MV-4-11 (cell line): Measurements from ENCODE around the gene APP.
A peak's percentile ranks its signal among the peaks of the same experiment; 100 is the strongest.
"Not testable (repeated sequence)": the region's sequence is repeated elsewhere in the genome, so short reads cannot be mapped to it uniquely, and the experiment has no call there.

Experiments
- DNase-seq: peaks from one replicate; lab custom pipeline; 2025; lab: John Stamatoyannopoulos, UW

Gene APP

GRCh38 chr21:26164311-26164710, 6.3 kb downstream of the APP start:
- no peak for DNase-seq

GRCh38 chr21:26162081-26162480, 8.5 kb downstream of the APP start:
- DNase-seq = no peak

- no peak for DNase-seq
Observed at GRCh38 chr21:26159869-26160268, 10.7 kb downstream of the APP start.

GRCh38 chr21:26157801-26158200, 12.8 kb downstream of the APP start:
- DNase-seq = no peak

GRCh38 chr21:26154753-26155152, 15.8 kb downstream of the APP start:
- no peak for DNase-seq

- DNase-seq = no peak
Observed at GRCh38 chr21:26153758-26154157, 16.8 kb downstream of the APP start.

- no peak for DNase-seq
Observed at GRCh38 chr21:26148840-26149354, 21.7 kb downstream of the APP start.

GRCh38 chr21:26148071-26148839, 22.3 kb downstream of the APP start:
- no peak for DNase-seq

GRCh38 chr21:26147535-26147934, 23.0 kb downstream of the APP start:
- no peak for DNase-seq

DNA sequence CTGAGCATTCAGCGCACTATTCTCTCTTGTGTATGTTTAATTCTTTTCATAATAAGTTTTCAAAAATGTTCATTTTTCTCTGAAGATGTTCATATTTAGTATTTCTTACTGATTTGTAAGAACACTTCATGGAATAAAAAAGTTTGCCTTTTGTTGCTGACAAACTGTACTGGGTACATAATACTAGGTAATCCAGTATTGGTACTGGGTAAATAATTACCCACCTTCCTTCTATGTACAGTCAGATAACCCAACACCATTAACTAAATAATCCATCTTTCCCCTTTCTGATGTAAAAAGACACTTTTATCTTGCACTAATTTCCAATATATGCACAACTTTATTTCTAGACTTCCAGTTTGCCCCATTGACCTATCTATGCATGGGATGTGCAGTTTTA, 23.9 kb downstream of the APP start:
- DNase-seq = no peak

- DNase-seq = no peak
Observed at GRCh38 chr21:26144031-26144430, 26.5 kb downstream of the APP start.

- DNase-seq = no peak
Observed at GRCh38 chr21:26142363-26142762, 28.2 kb downstream of the APP start.

GRCh38 chr21:26140926-26141325, 29.6 kb downstream of the APP start:
- no peak for DNase-seq

- DNase-seq = peak; percentile 74
Observed at GRCh38 chr21:26140164-26140579, 30.4 kb downstream of the APP start.

DNA sequence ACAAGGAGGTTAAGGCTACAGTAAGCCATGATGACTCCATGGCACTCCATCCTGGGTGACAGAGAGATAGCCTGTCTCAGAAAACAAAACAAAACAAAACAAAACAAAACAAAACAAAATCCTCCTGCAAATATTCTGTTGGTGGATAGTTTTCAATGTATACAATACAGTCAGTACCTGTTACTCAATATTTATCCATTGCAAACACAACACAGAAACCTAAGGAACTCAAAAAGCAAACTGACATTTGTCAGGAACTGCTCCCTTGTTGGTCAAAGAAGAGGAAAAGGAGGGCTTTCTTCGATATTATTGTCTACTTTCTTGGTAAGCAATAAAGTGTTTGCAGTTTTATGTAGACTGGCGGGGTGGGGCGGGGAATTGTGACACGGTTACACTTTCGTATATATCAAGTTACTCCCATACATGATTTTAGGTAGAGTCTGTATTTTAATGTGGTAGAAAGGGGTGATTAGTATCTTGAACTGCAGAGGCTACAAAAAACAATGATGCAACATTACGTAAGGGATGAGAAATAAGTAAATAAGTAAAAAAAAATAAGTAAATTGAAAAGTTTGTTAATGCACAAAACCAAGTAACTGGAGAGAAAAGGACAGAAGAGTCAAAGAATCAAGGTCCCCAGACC, 31.8 kb downstream of the APP start:
- no peak for DNase-seq

GRCh38 chr21:26137379-26138060, 33.0 kb downstream of the APP start:
- no peak for DNase-seq

DNA sequence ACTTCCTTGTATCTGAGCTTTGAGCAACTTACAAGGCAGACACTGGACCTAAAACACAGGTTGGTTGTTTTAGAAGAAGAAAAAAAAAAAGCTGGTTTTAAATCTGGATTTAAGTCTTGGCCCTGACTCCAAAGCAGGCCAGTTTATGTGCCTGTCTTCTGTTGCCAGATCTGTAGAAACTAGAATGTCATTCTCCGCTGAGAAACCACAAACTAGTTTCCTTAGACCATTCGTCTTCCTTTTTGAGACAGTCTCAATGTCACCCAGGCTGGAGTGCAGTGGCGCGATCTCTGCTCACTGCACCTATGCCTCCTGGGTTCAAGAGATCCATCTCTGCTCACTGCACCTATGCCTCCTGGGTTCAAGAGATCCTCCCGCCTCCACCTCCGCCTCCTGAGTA, 33.9 kb downstream of the APP start:
- DNase-seq = peak; percentile 29

GRCh38 chr21:26135520-26135919, 35.0 kb downstream of the APP start:
- DNase-seq = no peak

DNA sequence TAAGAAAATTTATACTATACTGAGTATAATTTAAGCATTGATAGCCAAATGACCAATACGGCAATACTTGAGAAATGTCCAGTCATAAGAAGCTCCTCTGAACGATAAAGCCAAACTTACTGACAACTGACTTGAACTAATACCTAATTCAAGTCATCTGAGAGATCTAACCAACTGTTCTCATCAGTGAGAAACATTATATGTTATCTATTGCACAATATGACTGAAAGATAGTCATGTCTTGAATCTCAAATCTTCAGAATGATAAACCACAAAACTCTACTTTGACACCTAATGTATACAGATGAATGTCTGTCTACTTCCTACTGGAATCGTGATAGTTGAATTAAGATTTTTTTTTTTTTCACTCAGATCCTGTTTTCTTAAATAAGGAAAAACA, 39.0 kb downstream of the APP start:
- DNase-seq = no peak

GRCh38 chr21:26131053-26131452, 39.5 kb downstream of the APP start:
- DNase-seq = not testable (repeated sequence)

DNA sequence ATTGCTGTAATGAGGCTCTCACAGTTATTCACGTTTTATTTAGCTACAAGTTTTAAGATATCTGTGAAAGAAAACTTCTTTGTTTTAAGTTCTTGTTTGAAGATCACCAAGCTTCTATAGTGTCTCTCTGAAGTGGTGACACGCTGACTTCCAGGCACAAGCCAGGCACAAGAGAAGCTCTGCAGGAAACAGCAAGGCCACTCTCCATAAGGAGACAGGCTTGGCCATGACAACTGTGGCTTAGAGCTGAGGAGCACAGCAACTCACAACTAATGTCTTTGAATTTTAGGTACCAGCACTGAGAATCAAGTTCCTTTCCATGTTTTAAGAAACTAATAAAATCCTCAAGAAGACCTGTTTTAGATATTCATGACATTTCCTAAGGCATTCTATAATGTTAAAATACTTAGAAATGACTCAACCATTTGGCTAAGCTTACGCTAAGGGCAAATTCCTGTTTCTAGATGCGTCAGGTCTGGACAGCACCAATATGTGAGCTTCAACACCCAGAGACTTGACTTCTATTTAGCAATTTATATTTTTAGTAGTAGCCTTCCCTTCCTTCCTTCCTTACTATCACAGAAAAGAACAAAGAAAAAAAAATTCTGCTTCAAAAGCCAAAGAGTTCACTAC, 40.2 kb downstream of the APP start:
- peak; percentile 28 for DNase-seq

DNA sequence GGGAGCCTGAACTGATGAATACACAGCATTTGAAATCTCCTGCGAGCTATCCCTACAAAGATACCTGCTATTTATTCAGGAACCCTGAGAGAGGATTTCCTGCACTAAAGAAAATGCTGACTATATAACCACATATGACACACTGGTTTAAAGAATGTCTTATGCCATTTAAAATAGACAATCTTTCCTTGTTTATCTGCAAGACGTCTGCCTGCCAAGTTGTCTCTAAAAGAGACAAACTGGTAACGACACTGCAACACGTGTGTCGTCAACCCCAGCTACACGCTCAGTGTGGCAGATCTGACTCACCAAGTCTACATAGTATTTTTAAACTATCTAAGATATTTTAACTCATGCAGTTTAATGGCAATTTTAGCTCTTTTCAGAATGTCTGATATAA, 42.7 kb downstream of the APP start:
- no peak for DNase-seq
